ENCODE measurements around the gene ARHGEF1. TPM values are rescaled to one million over a fixed set of nuclear protein-coding genes. Genes with fewer than 3 reads are reported as not detected.

Gene ARHGEF1
- total RNA-seq, 1 experiment from 2014 or later: 53.8 TPM

- no peaks in the 10 kb centered on the region for H3K36me3 ChIP-seq
- no peak overlapping the region for H3K27ac ChIP-seq
- no peak overlapping the region for H3K4me3 ChIP-seq
- no peaks in the 10 kb centered on the region for H3K4me1 ChIP-seq
- H3K9me3 ChIP-seq (replicated peaks): no peaks in the 10 kb centered on the region
- H3K27me3 ChIP-seq: peaks cover 25% of the 10 kb centered on the region
- no peak for DNase-seq
These were observed 40.2 kb downstream of the ARHGEF1 start for GRCh38 chr19:41923045-41923788.

DNA sequence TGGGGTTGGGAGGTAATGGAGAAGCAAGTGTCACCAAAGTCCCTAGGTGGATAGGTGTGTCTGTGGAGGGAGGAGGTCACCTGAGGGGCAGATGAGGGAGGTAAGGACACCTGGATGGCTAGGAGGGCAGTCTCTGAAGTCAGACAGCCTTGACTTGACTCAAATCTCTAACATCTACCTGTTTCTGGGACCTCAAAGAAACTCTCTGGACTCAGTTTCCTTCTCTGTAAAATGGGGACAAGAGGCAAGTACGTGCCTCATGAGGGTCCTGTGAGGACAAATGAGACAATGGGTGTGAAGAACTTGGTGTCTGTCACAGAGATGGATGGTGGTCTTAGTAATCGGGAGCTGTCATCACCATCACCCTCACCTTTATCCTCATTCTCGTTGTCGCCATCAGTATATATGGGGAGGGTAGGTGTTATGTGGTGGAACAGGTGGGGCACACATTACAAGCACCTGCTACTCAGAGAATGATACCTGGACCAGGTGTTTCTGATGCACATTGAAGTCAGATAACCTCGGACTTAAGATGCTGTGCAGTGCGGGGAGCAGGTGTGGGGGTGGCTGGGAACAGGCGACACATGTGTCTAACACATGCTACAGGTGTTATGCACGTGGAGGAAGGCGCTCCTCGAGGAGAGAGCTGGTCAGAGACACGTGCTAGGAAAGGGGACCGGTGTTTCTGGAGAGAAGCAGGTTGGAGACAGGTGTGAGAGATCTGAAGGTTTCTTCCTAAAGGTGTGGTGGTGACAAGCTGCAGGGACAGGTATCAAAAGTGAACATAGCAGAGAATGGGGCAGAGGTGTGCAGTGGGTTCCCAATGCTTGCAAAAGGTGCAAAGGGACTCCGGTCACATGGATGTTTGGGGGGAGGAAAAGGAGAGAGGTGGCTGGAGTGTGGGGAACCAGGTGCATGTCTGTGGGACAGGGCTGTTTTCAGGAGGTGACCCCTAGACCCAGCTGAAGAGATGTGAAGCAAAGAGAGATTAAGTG lies 41.5 kb downstream of the ARHGEF1 start:
- DNase-seq: no peak
- Histone ChIP-seq H3K27me3 (peaks cover 32% of the 10 kb centered on the region), H3K27ac (no peak overlapping the region), H3K4me3 (no peak overlapping the region), H3K9me3 (replicated peaks) (no peaks in the 10 kb centered on the region), H3K36me3 (no peaks in the 10 kb centered on the region), H3K4me1 (no peaks in the 10 kb centered on the region)

DNA sequence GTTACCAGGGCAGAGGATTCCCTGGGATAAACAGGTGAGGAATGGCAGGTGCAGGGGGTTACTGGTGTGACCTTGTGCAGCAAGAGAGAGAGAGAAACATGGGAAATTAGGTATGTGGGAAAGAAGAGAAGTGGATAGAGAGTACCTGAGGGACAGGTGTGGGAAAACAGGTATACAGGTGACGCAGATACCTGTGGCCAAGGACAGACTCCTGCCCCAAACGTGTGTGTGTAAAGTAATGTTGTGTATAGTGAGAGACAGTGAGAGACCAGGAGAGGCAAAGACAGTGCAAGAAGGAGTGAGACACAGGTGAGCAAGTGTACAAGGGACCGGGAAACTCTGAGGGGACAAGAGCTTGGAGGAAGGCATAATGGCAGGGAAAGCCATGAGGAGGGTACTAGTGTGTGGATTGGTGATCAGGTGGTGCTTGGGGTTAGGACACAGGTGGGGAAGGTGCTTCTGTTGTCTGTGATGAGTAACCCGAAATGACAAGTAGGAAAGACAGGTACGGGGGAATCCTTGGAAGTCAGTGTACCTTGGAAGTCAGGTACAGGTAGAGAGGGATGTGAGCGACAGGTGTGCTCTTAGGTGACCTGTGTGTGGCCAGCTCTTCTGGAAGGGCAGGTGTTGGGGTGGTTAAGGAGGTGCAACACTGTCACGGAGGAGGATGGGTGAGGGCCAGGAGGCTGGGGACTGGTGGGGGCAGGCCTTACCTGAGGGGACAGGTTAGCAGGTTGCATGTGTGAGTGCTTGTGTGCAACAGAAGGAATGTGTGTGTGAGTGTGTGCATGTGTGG lies 42.4 kb downstream of the ARHGEF1 start:
- Histone ChIP-seq H3K27ac (no peak overlapping the region), H3K4me1 (no peaks in the 10 kb centered on the region), H3K9me3 (replicated peaks) (no peaks in the 10 kb centered on the region), H3K27me3 (peaks cover 41% of the 10 kb centered on the region), H3K4me3 (no peak overlapping the region), H3K36me3 (no peaks in the 10 kb centered on the region)
- no peak for DNase-seq

DNA sequence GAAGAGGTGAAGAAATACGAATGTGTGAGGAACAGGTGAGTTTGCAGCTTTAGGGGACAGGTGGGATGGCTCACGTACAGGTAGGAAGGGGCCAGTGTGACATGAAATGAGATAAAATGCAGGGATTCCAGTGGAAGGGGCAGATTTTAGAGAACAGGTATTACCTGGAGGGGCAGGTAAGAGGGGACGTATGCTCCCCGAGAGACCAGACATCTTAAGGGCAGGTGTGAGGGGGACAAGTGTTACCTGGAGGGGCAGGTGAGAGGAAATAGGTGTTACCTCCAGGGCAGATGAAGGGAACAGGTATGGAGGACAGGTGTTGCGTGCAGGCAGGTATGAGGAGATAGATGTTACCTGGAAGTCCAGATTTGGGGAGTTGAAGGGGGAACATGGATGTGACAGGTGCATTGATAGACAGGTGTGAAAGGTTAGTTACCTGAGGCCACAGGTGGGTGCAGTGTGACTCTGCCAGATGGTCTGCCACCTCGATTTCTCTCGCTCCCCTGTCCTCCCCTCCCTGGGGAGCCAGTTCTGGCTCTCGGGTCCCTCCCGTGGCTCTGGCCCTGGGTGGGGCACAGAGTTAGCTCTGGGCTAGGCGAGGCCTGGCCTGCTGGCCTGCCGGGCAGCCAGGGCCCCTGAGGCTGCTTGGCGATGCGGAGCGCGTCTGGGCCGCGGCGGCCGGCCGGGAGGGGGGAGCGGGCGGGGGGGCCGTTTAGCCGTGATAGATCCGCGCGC lies 43.2 kb downstream of the ARHGEF1 start:
- peaks cover 49% of the 10 kb centered on the region for H3K27me3 ChIP-seq
- H3K9me3 ChIP-seq (replicated peaks): no peaks in the 10 kb centered on the region
- no peak overlapping the region for H3K4me3 ChIP-seq
- H3K27ac ChIP-seq: no peak overlapping the region
- no peaks in the 10 kb centered on the region for H3K36me3 ChIP-seq
- H3K4me1 ChIP-seq: no peaks in the 10 kb centered on the region
- no peak for DNase-seq

DNA sequence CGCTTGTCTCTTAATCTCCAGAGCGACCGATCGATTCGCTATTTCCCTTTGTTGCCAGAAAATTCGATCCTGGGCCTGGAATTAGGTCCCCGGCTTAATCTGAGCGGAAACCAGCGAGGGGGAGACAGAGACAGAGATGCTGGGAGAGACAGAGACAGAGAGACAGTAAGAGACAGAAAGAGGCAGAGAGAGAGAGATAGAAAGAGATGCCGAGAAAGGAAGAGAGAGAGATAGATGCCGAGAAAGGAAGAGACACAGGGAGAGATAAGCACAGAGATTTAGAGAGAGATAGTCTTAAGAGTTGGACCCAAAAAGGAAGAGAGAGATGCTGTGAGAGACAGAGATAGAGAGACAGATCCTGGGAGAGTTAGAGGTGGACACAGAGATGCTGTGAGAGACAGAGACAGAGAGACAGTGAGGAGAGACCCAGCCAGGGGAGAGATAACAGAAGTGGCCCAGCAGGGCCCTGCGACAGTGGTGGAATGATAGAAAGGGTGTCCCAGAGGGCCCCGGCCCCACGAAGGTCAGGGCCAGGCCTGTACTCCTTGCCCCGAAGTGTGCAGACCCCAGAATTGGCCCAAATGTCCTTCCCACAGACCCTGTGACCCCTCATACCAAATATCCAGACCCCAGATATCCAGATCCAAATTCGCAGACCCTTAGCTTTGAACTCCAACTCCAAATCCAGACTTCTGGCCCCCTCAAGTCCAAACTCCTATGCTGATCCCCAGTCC lies 43.9 kb downstream of the ARHGEF1 start:
- H3K27me3 ChIP-seq: peaks cover 56% of the 10 kb centered on the region
- H3K36me3 ChIP-seq: no peaks in the 10 kb centered on the region
- H3K27ac ChIP-seq: no peak overlapping the region
- H3K4me1 ChIP-seq: no peaks in the 10 kb centered on the region; the same call in 1 of the 2 replicates
- no peak for DNase-seq
- H3K4me3 ChIP-seq: no peak overlapping the region
- H3K9me3 ChIP-seq (replicated peaks): no peaks in the 10 kb centered on the region

DNA sequence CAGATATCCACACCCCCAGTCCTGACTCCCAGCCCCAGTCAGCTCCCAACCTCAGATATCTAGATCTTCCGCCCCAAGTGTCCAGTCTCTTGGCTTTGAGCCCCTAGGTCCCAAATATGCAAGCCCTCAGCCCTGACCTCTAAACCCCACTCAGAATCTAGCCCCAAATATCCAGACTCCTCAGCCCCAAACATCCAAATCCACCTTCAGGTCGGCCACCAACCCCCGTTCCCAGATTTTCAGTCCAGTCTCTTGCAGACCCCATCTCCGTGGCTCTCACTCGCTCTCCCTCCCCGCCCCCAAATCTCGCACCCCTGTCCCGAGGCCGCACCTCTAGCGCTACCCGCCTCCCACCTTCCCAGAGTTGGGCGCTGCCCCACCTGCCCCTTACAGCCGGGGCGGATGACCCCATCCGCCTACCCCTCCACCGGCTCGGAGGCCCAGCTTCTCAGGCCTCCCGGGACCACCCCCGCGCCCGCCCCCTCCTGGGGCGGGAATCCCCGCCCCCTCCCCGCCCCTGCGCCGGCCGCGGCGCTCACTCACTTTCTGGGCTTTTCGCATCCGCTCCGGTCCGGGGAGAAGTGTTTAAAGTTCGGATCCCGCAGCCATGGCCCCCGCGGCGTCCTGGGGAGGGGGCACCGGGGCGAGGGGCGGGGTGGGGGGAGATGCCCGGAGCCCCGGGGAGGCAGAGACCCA lies 44.7 kb downstream of the ARHGEF1 start:
- DNase-seq: no peak
- Histone ChIP-seq H3K36me3 (no peaks in the 10 kb centered on the region), H3K9me3 (replicated peaks) (no peaks in the 10 kb centered on the region), H3K4me1 (peaks cover 6% of the 10 kb centered on the region), H3K27ac (no peak overlapping the region), H3K27me3 (peaks cover 56% of the 10 kb centered on the region), H3K4me3 (no peak overlapping the region)

DNA sequence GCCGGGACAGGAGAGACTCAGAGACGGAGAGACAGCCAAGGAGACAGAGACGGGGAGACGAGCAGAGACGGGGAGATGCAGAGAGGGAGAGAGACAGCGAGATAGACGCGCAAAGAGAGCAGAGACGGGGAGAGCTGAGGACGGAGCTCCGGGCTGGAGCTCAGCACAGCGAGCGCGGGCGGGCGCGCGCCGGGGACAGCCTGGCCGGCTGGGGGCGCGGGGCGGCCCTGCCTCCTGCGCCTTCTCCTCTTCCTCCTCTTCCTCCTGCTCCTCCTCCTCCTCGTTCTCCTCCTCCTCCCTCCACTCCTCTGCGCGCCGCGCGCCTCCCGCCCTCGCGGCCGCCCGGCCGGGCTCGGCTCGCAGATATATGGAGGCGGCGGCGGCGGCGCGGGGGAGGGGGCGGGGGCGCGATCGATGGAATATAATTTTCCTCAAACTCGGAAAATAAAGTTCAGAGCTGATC lies 45.3 kb downstream of the ARHGEF1 start, which contains the start of gene ERFL:
TSS of gene ERFL (minus strand) at position 229 of the 463 bp plus-strand sequence. CDS start 15,530 bp downstream, outside the sequence.
- H3K27me3 ChIP-seq: peaks cover 59% of the 10 kb centered on the region
- no peaks in the 10 kb centered on the region for H3K9me3 ChIP-seq (replicated peaks)
- H3K27ac ChIP-seq: no peak within 1 kb of the TSS
- H3K36me3 ChIP-seq: no peaks in the 10 kb centered on the region
- no peak for DNase-seq
- H3K4me1 ChIP-seq: peaks cover 7% of the 10 kb centered on the region
- H3K4me3 ChIP-seq: no peak within 1 kb of the TSS

GRCh38 chr19:41928754-41929535 lies 46.0 kb downstream of the ARHGEF1 start:
- Histone ChIP-seq H3K27me3 (peaks cover 65% of the 10 kb centered on the region), H3K27ac (no peak overlapping the region), H3K4me1 (peaks cover 7% of the 10 kb centered on the region), H3K4me3 (no peak overlapping the region), H3K9me3 (replicated peaks) (no peaks in the 10 kb centered on the region), H3K36me3 (no peaks in the 10 kb centered on the region)
- DNase-seq: no peak

DNA sequence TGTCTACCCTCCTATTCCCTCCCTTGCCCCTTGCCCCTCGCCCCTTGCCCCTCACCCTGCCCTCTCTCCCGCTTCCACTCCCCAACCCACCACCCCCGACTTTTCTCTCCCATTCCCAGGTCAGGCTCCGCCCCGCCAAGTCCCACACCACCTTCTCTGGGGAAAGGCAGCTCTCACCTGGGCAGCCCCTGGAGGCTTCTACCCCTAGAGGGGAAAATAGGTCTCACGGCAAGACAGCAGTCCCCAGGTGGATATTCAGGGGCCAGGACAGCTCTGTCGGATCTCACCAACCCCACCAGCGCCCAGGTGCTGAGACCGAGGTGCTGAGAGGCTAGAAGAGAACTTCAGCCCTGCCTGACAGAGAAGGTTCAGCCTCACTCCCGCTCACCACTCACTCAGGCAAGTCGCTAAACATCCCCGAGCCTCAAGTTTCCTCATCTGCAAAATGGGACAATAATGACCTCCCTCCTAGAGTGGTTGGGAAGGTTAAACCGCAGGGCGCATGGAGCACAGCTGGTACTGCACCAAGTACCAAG lies 46.6 kb downstream of the ARHGEF1 start:
- Histone ChIP-seq H3K36me3 (no peaks in the 10 kb centered on the region), H3K27me3 (peaks cover 69% of the 10 kb centered on the region), H3K4me3 (no peak overlapping the region), H3K27ac (no peak overlapping the region), H3K4me1 (peaks cover 7% of the 10 kb centered on the region), H3K9me3 (replicated peaks) (no peaks in the 10 kb centered on the region)
- DNase-seq: no peak

DNA sequence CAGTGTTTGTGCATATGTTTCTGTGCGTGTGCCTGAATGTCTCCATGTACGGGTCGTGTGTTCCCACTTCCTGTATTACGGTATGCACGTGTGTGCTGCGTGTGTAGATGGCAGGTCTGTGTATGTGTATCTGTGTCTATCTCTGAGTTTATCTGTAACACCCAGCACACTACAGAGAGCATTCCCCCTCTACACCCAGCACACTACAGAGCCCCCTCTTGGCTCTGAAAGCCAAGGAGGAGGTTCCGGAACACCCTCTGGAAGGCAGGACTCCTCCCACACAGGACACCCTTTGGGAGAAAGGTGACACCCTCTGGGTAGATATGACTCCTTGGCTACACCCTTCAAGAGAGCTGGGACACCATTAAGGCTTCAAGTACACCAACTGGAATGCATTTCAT lies 47.3 kb downstream of the ARHGEF1 start:
- H3K9me3 ChIP-seq (replicated peaks): no peaks in the 10 kb centered on the region
- H3K27ac ChIP-seq: no peak overlapping the region
- DNase-seq: no peak
- no peaks in the 10 kb centered on the region for H3K36me3 ChIP-seq
- H3K4me3 ChIP-seq: no peak overlapping the region
- H3K27me3 ChIP-seq: peaks cover 74% of the 10 kb centered on the region
- peaks cover 11% of the 10 kb centered on the region for H3K4me1 ChIP-seq

GRCh38 chr19:41930926-41931592 lies 48.1 kb downstream of the ARHGEF1 start:
- Histone ChIP-seq H3K4me1 (peaks cover 13% of the 10 kb centered on the region), H3K27me3 (peaks cover 73% of the 10 kb centered on the region)

More at GRCh38 chr19:41930926-41931592, 48.1 kb downstream of the ARHGEF1 start:
- no peak for DNase-seq
- H3K4me3 ChIP-seq: no peak overlapping the region
- H3K36me3 ChIP-seq: no peaks in the 10 kb centered on the region
- no peaks in the 10 kb centered on the region for H3K9me3 ChIP-seq (replicated peaks)
- H3K27ac ChIP-seq: no peak overlapping the region

Measured in SJCRH30 (cell line).